Endothelial cell of umbilical vein (primary cell): ENCODE measurements around the gene ADH7. TPM values are rescaled to one million over a fixed set of nuclear protein-coding genes. Genes with fewer than 3 reads are reported as not detected.
A peak's percentile ranks its signal among the peaks of the same experiment; 100 is the strongest.

ENCODE experiments used
- Bru-seq: library from RNA; stranded (reverse); fragments of 400-500 nt; gene quantifications from one replicate; lab custom pipeline; 2021; lab: Mats Ljungman, UMichigan
- BruChase-seq, 2 experiments: library from RNA; stranded (reverse); fragments of 400-500 nt; gene quantifications; one replicate each; lab custom pipeline; 2021; lab: Mats Ljungman, UMichigan
- BruUV-seq: library from RNA; stranded (reverse); fragments of 400-500 nt; replicated peaks from 2 replicates; lab custom pipeline; 2021; lab: Mats Ljungman, UMichigan
- CTCF ChIA-PET: fragments of 300-600, 350-600 bp; sonication (Branson Sonifier 250); formaldehyde crosslinking; loops from one replicate; lab custom pipeline; 2021; ENCODE audit warnings: antibody characterized with exemption, inconsistent platforms; lab: Charles Lee
- POLR2A ChIA-PET: fragments of 300-600, 350-600 bp; sonication (Branson Sonifier 250); formaldehyde crosslinking; loops from one replicate; lab custom pipeline; 2021; ENCODE audit warnings: antibody characterized with exemption, inconsistent platforms; lab: Charles Lee
- DNase-seq: peaks from one replicate; pipeline ENCODE4 v3.0.0-alpha.2; 2011; ENCODE audit warnings: low read depth, low spot score
- FAIRE-seq: peaks from 2 replicates; lab custom pipeline; 2011; peaks lifted over from hg19 to GRCh38; lab: Jason Lieb, UNC
- H2AFZ ChIP-seq: 2 replicates; pipeline ENCODE4 v1.6.0; 2012; ENCODE audit warnings: low read depth, low read length, control low read depth, inconsistent platforms
- H3K27ac ChIP-seq: 2 replicates; pipeline ENCODE4 v1.5.1; 2011; ENCODE audit warnings: low read depth, mild to moderate bottlenecking, control low read depth, low read length, moderate library complexity; ENCODE audit not compliant: insufficient read depth
- H3K27me3 ChIP-seq, 2 experiments: 2 replicates each; pipeline versions ENCODE4 v1.6.0 to v1.6.1; 2011; ENCODE audit warnings: low read length in 2 of 2, mixed read lengths in 1 of 2; ENCODE audit not compliant: control insufficient read depth in 2 of 2, insufficient read depth in 2 of 2
- H3K36me3 ChIP-seq, 2 experiments: 2 replicates in 1 of 2; 3 replicates in 1 of 2; pipeline ENCODE4 v1.5.1; 2011; ENCODE audit warnings: low read length in 2 of 2, mild to moderate bottlenecking in 1 of 2, moderate library complexity in 1 of 2; ENCODE audit not compliant: control insufficient read depth in 2 of 2, insufficient read depth in 2 of 2; ENCODE audit errors: extremely low read depth in 1 of 2
- H3K4me1 ChIP-seq: 3 replicates; pipeline ENCODE4 v1.5.1; 2011; ENCODE audit warnings: mild to moderate bottlenecking, low read length; ENCODE audit not compliant: control insufficient read depth, insufficient read depth; ENCODE audit errors: extremely low read depth
- H3K4me2 ChIP-seq: 2 replicates; pipeline ENCODE4 v1.6.1; 2011; ENCODE audit warnings: low read length, control low read depth, mixed read lengths; ENCODE audit not compliant: insufficient read depth
- H3K4me3 ChIP-seq, 3 experiments: fragments of 200-600 bp in 1 of 3; sonication (generic), shearing (Covaris generic) in 1 of 3; replicated peaks in 1 of 3; 2 replicates each; pipeline ENCODE4 v1.5.1; 2011 to 2016; ENCODE audit warnings: control low read depth in 3 of 3, low read length in 3 of 3, mild to moderate bottlenecking in 2 of 3, inconsistent platforms in 1 of 3, low read depth in 1 of 3, moderate library complexity in 1 of 3; ENCODE audit not compliant: insufficient read depth in 1 of 3
- H3K79me2 ChIP-seq: 2 replicates; pipeline ENCODE4 v1.6.0; 2012; ENCODE audit warnings: low read length, inconsistent platforms; ENCODE audit not compliant: control insufficient read depth, insufficient read depth
- H3K9ac ChIP-seq: replicated peaks from 2 replicates; pipeline ENCODE3; 2011; ENCODE audit warnings: low read length, control low read depth; ENCODE audit not compliant: insufficient read depth; ENCODE audit errors: extremely low read depth
- H3K9me1 ChIP-seq: replicated peaks from 3 replicates; pipeline ENCODE4 v1.6.0; 2011; ENCODE audit warnings: mild to moderate bottlenecking, low read length; ENCODE audit not compliant: control insufficient read depth, insufficient read depth; ENCODE audit errors: extremely low read depth
- H3K9me3 ChIP-seq: replicated peaks from 2 replicates; pipeline ENCODE4 v1.5.1; 2012; ENCODE audit warnings: low read length, inconsistent platforms; ENCODE audit not compliant: control insufficient read depth, insufficient read depth
- H4K20me1 ChIP-seq: replicated peaks from 2 replicates; pipeline ENCODE3; 2011; ENCODE audit warnings: mild to moderate bottlenecking, low read length; ENCODE audit not compliant: control insufficient read depth, insufficient read depth; ENCODE audit errors: extremely low read depth
- EZH2 ChIP-seq: IDR thresholded peaks from 2 replicates; pipeline ENCODE4 v1.6.1; 2012; ENCODE audit warnings: borderline replicate concordance, low read depth, mild to moderate bottlenecking, moderate library complexity, low read length, inconsistent platforms; ENCODE audit not compliant: severe bottlenecking
- FOS ChIP-seq: IDR thresholded peaks from 2 replicates; pipeline ENCODE4 v1.6.1; 2011; ENCODE audit warnings: mild to moderate bottlenecking, low read length, moderate library complexity, borderline replicate concordance; ENCODE audit not compliant: insufficient read depth
- GATA2 ChIP-seq: IDR thresholded peaks from 2 replicates; pipeline ENCODE4 v1.7.0; 2011; ENCODE audit warnings: low read depth, mild to moderate bottlenecking, moderate library complexity, mixed read lengths, low read length; ENCODE audit not compliant: insufficient read length, insufficient read depth
- JUN ChIP-seq: IDR thresholded peaks from 2 replicates; pipeline ENCODE4 v1.6.1; 2011; ENCODE audit warnings: borderline replicate concordance, low read depth; ENCODE audit not compliant: insufficient read length, insufficient read depth
- MYC ChIP-seq: IDR thresholded peaks from one replicate; pipeline ENCODE4 v1.6.1; 2011; ENCODE audit warnings: mild to moderate bottlenecking, low read depth, low read length
- POLR2A ChIP-seq: IDR thresholded peaks from 2 replicates; pipeline ENCODE4 v1.6.1; 2012; ENCODE audit warnings: low read depth, mild to moderate bottlenecking, control low read depth, low read length
- POLR2AphosphoS5 ChIP-seq: IDR thresholded peaks from 2 replicates; pipeline ENCODE4 v1.6.1; 2012; ENCODE audit warnings: low read depth, mild to moderate bottlenecking, control low read depth, low read length, moderate library complexity; ENCODE audit not compliant: insufficient read depth
- dilution Hi-C: fragments of 300-500 bp; cut with MboI; formaldehyde crosslinking; loops from one replicate; pipeline ENCODE4 v1.15.0; 2019; ENCODE audit warnings: low sequenced_read_pairs; ENCODE audit not compliant: extremely low pct_ligation_motif_present
- intact Hi-C: fragments of 100-400 bp; cut with micrococcal nuclease; formaldehyde crosslinking; loops from one replicate; pipeline ENCODE4 v1.10.0; 2022
- long read RNA-seq: library from polyadenylated mRNA; stranded (forward); transcript quantifications from one replicate; pipeline ENCODE4 v2.0.0, GENCODE V29; 2021
- polyA minus RNA-seq, 3 experiments: library from RNA; depleted of rRNA, polyadenylated mRNA; stranded (reverse); fragments of >200 nt; gene quantifications; 1 replicate in 1 of 3; 2 replicates in 2 of 3; pipeline ENCODE4 v1.2.3, GENCODE V29; 2011
- polyA plus RNA-seq, 4 experiments: library from polyadenylated mRNA; depleted of rRNA in 3 of 4; stranded (reverse) in 3 of 4; unstranded in 1 of 4; fragments of >200 nt; gene quantifications; 2 replicates each; pipeline versions ENCODE4 v1.2.1 to v1.2.3, GENCODE V29; 2011 to 2012; ENCODE audit warnings: missing spikeins in 1 of 4
- total RNA-seq: library from RNA; stranded (reverse); gene quantifications from 2 replicates; pipeline ENCODE4 v1.2.3, GENCODE V29; 2021
- TF ChIP-seq, protein P1 (sequence below): IDR thresholded peaks from 2 replicates; pipeline ENCODE4 v1.6.1; 2011; ENCODE audit not compliant: insufficient read depth, insufficient read length
- TF ChIP-seq, protein P2 (sequence below), 2 donors: IDR thresholded peaks; 1 replicate in 1 of 2; 2 replicates in 1 of 2; pipeline ENCODE4 v1.5.1; 2011; ENCODE audit warnings: low read length in 2 of 2, mild to moderate bottlenecking in 2 of 2, moderate library complexity in 2 of 2, control low read depth in 1 of 2, inconsistent platforms in 1 of 2, low read depth in 1 of 2; ENCODE audit not compliant: insufficient read depth in 1 of 2; ENCODE audit errors: extremely low read depth in 1 of 2

The ADH7 gene
- total RNA-seq = not detected in 2 replicates
- not detected in 2 replicates for polyA plus RNA-seq
- not detected in 2 replicates for polyA plus RNA-seq (2011; cell fraction: cytosol; rRNA removed)
- not detected in 2 replicates for polyA plus RNA-seq (2011; cell fraction: nucleus; rRNA removed)
- not detected in 2 replicates for polyA plus RNA-seq (2012)
- not detected in 2 replicates for polyA minus RNA-seq
- polyA minus RNA-seq (2011; cell fraction: cytosol; rRNA and poly(A)+ RNA removed) = not detected
- polyA minus RNA-seq (2011; cell fraction: nucleus; rRNA and poly(A)+ RNA removed) = not detected in 2 replicates
- percentile 6 among the genes with signal in this experiment for Bru-seq, nascent RNA
- not detected for BruChase-seq, experiment 1, labeled RNA remaining after a 6-hour chase
- percentile 2 among the genes with signal in this experiment for BruChase-seq, experiment 2, labeled RNA remaining after a 2-hour chase
- long read RNA-seq = 0 reads

DNA sequence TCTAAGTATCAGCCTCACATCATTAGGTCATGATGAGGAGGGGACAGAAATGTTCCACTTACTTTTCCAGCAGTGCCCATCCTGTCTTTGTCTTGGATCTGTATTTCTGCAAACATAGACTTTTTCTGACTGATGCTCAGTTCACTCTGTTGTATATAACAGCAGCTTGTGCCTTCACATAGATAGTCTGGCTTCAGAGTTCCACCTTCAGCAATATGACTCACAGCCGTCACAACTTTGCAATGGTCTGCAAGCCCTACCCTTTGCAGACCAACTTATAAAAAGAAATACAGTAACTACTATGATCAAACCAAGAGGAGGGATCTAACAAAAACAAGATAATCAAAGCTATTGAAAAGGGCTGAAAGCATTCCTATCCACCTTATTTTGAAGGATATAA is at the start of gene ADH7:
TSS of gene ADH7 (minus strand) at position 189 of the 400 bp plus-strand sequence. CDS start at position 80, 109 bp downstream.
- ChIA-PET POLR2A (no interaction called here), CTCF (no interaction called here)
- no peaks in the 10 kb centered on the region for H4K20me1 ChIP-seq
- H3K4me2 ChIP-seq = no peak within 1 kb of the TSS
- H3K27ac ChIP-seq = no peak within 1 kb of the TSS
- DNase-seq (no peak), FAIRE-seq (no peak)
- H3K36me3 ChIP-seq = no peaks in the 10 kb centered on the region
- H3K79me2 ChIP-seq = no peaks in the 10 kb centered on the region
- no peak within 1 kb of the TSS for H3K4me3 ChIP-seq
- dilution Hi-C loops = no loop called here
- no peak within 1 kb of the TSS for H3K9ac ChIP-seq
- H2AFZ ChIP-seq = no peak within 1 kb of the TSS
- no peak for TF ChIP-seq POLR2A
- TF ChIP-seq, protein P1, sequence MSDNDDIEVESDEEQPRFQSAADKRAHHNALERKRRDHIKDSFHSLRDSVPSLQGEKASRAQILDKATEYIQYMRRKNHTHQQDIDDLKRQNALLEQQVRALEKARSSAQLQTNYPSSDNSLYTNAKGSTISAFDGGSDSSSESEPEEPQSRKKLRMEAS = no peak
- no peak for TF ChIP-seq FOS
- no peak for TF ChIP-seq JUN
- no peak for TF ChIP-seq POLR2AphosphoS5
- no peak for TF ChIP-seq GATA2
- TF ChIP-seq EZH2 = no peak
- no peak for TF ChIP-seq MYC
- TF ChIP-seq, protein P2, sequence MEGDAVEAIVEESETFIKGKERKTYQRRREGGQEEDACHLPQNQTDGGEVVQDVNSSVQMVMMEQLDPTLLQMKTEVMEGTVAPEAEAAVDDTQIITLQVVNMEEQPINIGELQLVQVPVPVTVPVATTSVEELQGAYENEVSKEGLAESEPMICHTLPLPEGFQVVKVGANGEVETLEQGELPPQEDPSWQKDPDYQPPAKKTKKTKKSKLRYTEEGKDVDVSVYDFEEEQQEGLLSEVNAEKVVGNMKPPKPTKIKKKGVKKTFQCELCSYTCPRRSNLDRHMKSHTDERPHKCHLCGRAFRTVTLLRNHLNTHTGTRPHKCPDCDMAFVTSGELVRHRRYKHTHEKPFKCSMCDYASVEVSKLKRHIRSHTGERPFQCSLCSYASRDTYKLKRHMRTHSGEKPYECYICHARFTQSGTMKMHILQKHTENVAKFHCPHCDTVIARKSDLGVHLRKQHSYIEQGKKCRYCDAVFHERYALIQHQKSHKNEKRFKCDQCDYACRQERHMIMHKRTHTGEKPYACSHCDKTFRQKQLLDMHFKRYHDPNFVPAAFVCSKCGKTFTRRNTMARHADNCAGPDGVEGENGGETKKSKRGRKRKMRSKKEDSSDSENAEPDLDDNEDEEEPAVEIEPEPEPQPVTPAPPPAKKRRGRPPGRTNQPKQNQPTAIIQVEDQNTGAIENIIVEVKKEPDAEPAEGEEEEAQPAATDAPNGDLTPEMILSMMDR (IDR thresholded peaks at IDR 0.05; ENCODE audit: extremely low read depth in 1 of 2, insufficient read depth in 1 of 2, low read depth in 1 of 2, low read length in 2 of 2) = no peak
- peaks cover 0 to 1% of the 10 kb centered on the region in 2 experiments for H3K27me3 ChIP-seq
- H3K4me1 ChIP-seq = no peaks in the 10 kb centered on the region
- intact Hi-C loops = no loop called here
- no TSS peak for BruUV-seq
- H3K9me1 ChIP-seq = no peaks in the 10 kb centered on the region
- H3K9me3 ChIP-seq = no peaks in the 10 kb centered on the region
